Psoas muscle (tissue), 8 donors: Measurements from ENCODE around the gene MYO1E. TPM values are rescaled to one million over a fixed set of nuclear protein-coding genes. Genes with fewer than 3 reads are reported as not detected.

ENCODE experiments used
- ATAC-seq, 4 donors: fragments of 200-7000 bp; cut with Tn5 transposase; one replicate each; pipeline ENCODE4 v1.9.1; 2020; ENCODE audit warnings: moderate library complexity in 3 of 4, mild to moderate bottlenecking in 2 of 4
- DNase-seq, 2 donors: peaks; one replicate each; pipeline ENCODE4 v3.0.0-alpha.2; 2020
- H3K27ac ChIP-seq: fragments of 200-600 bp; one replicate; pipeline ENCODE4 v1.8.0; 2022
- H3K27me3 ChIP-seq, 3 donors: fragments of 200-600 bp in 1 of 3; one replicate each; pipeline versions ENCODE4 v1.6.1 to v1.8.0; 2013 to 2022; ENCODE audit warnings: low read length in 2 of 3, mild to moderate bottlenecking in 2 of 3, moderate library complexity in 1 of 3; ENCODE audit not compliant: insufficient read depth in 3 of 3
- H3K36me3 ChIP-seq, 2 donors: fragments of 200-600 bp in 1 of 2; one replicate each; pipeline versions ENCODE4 v1.6.1 to v1.8.0; 2013 to 2022; ENCODE audit warnings: low read depth in 1 of 2, mild to moderate bottlenecking in 1 of 2, moderate library complexity in 1 of 2; ENCODE audit not compliant: insufficient read depth in 1 of 2
- H3K4me1 ChIP-seq: fragments of 200-600 bp; one replicate; pipeline ENCODE4 v1.8.0; 2022
- H3K4me3 ChIP-seq: fragments of 200-600 bp; one replicate; pipeline ENCODE4 v1.8.0; 2022; ENCODE audit warnings: mild to moderate bottlenecking
- H3K9me3 ChIP-seq: fragments of 200-600 bp; one replicate; pipeline ENCODE4 v1.8.0; 2022
- WGBS, 3 donors: extraction: QIAGEN DNeasy Blood & Tissue Kit; methylation state at CpG; one replicate each; pipeline versions ENCODE4 v1.1.6 to v1.1.7; 2013; 5-methylcytosine and 5-hydroxymethylcytosine counted together
- intact Hi-C, 2 donors: fragments of 100-400 bp; cut with DNase I; formaldehyde crosslinking; loops; one replicate each; pipeline versions ENCODE4 v1.11.0 to v1.14.2; 2022
- polyA plus RNA-seq, 3 donors: library from polyadenylated mRNA; stranded (reverse); fragments of 200-250 nt; gene quantifications; one replicate each; pipeline ENCODE4 v1.2.3, GENCODE V29; 2013
- total RNA-seq, 4 donors: library from RNA; stranded (reverse); fragmentation: NEBNext Ultra II Directional in 2 of 4; extraction: Animal tissue kit (Norgen Biotek cat#: 25700) in 2 of 4; gene quantifications; one replicate each; pipeline versions ENCODE4 v1.2.1 to v1.2.4, GENCODE V29; 2021 to 2023
- TF ChIP-seq, protein P1 (sequence below): fragments of 200-600 bp; IDR thresholded peaks from one replicate; pipeline ENCODE4 v1.8.0; 2022; ENCODE audit warnings: antibody characterized with exemption
- donor health status: healthy with polysubstance abuse.
- donor health status: DM: no; HTN: no; CAD: no; lungs with moderate emphysema.
- donor health status: Bipolar disorder and iron deficiency.
- donor health status: healthy.
- donor health status: DM: yes; HTN: yes; CAD: no.
- donor health status: DM: no; HTN: no; CAD: no.
- donor health status: DM: no; HTN: no; CAD: no.
- donor health status: DM: yes; HTN: yes; CAD: no.

Gene MYO1E
- total and polyA plus RNA-seq, 7 donors: 10.0 to 53.7 (median 26.3) TPM

GRCh38 chr15:59329570-59330350 lies 42.9 kb downstream of the MYO1E start:
- no peak for ATAC-seq
- DNase-seq: no peak
- H3K27ac ChIP-seq: no peak overlapping the region

GRCh38 chr15:59329091-59329490 lies 43.6 kb downstream of the MYO1E start:
- no peaks in the 10 kb centered on the region for H3K27me3 ChIP-seq
- no peak for ATAC-seq

More at GRCh38 chr15:59329570-59330350, 42.9 kb downstream of the MYO1E start:
- no peaks in the 10 kb centered on the region for H3K27me3 ChIP-seq
- no peaks in the 10 kb centered on the region for H3K9me3 ChIP-seq
- WGBS, 3 donors: 50 to 60% (median 57%) methylated on average over 6 of the region's 6 CpGs
- TF ChIP-seq, protein P1, sequence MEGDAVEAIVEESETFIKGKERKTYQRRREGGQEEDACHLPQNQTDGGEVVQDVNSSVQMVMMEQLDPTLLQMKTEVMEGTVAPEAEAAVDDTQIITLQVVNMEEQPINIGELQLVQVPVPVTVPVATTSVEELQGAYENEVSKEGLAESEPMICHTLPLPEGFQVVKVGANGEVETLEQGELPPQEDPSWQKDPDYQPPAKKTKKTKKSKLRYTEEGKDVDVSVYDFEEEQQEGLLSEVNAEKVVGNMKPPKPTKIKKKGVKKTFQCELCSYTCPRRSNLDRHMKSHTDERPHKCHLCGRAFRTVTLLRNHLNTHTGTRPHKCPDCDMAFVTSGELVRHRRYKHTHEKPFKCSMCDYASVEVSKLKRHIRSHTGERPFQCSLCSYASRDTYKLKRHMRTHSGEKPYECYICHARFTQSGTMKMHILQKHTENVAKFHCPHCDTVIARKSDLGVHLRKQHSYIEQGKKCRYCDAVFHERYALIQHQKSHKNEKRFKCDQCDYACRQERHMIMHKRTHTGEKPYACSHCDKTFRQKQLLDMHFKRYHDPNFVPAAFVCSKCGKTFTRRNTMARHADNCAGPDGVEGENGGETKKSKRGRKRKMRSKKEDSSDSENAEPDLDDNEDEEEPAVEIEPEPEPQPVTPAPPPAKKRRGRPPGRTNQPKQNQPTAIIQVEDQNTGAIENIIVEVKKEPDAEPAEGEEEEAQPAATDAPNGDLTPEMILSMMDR: no peak
- no peak overlapping the region for H3K4me3 ChIP-seq
- intact Hi-C loops: no loop called here
- H3K36me3 ChIP-seq: no peaks in the 10 kb centered on the region
- no peaks in the 10 kb centered on the region for H3K4me1 ChIP-seq

DNA sequence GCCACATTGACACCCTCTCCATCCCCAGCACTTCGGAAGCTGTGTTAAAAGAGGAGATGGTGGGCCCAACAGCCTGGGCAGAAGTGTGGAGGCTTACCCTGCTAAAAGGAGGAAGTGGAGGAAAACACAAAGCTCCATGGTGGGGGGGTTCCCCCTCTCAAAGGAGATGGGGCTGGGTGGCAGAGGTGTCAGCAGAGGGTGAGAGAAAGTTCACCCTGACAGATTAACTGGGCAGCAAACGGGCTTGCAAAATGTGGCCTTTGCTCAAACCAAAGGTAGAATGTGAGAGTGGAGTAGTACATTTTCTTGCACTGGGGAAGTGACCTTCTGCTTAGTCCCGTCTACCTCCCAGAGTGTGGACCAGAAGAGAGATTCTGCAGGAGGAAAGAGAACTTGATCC lies 44.7 kb downstream of the MYO1E start:
- ATAC-seq (no peak), DNase-seq (no peak)
- Histone ChIP-seq H3K27me3 (no peaks in the 10 kb centered on the region), H3K4me1 (no peaks in the 10 kb centered on the region), H3K27ac (no peak overlapping the region), H3K36me3 (no peaks in the 10 kb centered on the region), H3K4me3 (no peak overlapping the region), H3K9me3 (no peaks in the 10 kb centered on the region)
- TF ChIP-seq, protein P1: no peak
- intact Hi-C loops: no loop called here
- WGBS, 3 donors: 79 to 87% (median 81%) methylated on average over 3 of the region's 3 CpGs

More at GRCh38 chr15:59329091-59329490, 43.6 kb downstream of the MYO1E start:
- intact Hi-C loops: no loop called here
- H3K9me3 ChIP-seq: no peaks in the 10 kb centered on the region
- H3K4me3 ChIP-seq: no peak overlapping the region
- 85 to 89% (median 86%) methylated on average over 4 of the region's 4 CpGs for WGBS, 3 donors
- no peak for DNase-seq
- TF ChIP-seq, protein P1: no peak
- no peak overlapping the region for H3K27ac ChIP-seq
- no peaks in the 10 kb centered on the region for H3K4me1 ChIP-seq
- H3K36me3 ChIP-seq: no peaks in the 10 kb centered on the region

- Histone ChIP-seq H3K36me3 (no peaks in the 10 kb centered on the region), H3K4me1 (no peaks in the 10 kb centered on the region), H3K27me3 (no peaks in the 10 kb centered on the region), H3K4me3 (no peak overlapping the region), H3K27ac (no peak overlapping the region), H3K9me3 (no peaks in the 10 kb centered on the region)
- ATAC-seq: no peak
- TF ChIP-seq, protein P1: no peak
- intact Hi-C loops: no loop called here
- WGBS, 3 donors: 79 to 85% (median 82%) methylated on average over 6 of the region's 6 CpGs
- DNase-seq: no peak
These were observed 45.8 kb downstream of the MYO1E start for GRCh38 chr15:59326856-59327255.
